Stimulated activated naive CD8-positive, alpha-beta T cell treated with anti-CD3 and anti-CD28 coated beads, Interleukin-15, Interleukin-2, amounts not matched to agents 100 U/mL and 50 U/mL, for 24 hours (primary cell): ENCODE measurements around the gene RAP1GAP2.

Experiments
- ATAC-seq: fragments of 150-1000 bp; cut with Tn5 transposase; one replicate; pipeline ENCODE4 v1.10.0; 2021
- DNase-seq: peaks from one replicate; pipeline ENCODE4 v3.0.0; 2021

Gene RAP1GAP2

DNA sequence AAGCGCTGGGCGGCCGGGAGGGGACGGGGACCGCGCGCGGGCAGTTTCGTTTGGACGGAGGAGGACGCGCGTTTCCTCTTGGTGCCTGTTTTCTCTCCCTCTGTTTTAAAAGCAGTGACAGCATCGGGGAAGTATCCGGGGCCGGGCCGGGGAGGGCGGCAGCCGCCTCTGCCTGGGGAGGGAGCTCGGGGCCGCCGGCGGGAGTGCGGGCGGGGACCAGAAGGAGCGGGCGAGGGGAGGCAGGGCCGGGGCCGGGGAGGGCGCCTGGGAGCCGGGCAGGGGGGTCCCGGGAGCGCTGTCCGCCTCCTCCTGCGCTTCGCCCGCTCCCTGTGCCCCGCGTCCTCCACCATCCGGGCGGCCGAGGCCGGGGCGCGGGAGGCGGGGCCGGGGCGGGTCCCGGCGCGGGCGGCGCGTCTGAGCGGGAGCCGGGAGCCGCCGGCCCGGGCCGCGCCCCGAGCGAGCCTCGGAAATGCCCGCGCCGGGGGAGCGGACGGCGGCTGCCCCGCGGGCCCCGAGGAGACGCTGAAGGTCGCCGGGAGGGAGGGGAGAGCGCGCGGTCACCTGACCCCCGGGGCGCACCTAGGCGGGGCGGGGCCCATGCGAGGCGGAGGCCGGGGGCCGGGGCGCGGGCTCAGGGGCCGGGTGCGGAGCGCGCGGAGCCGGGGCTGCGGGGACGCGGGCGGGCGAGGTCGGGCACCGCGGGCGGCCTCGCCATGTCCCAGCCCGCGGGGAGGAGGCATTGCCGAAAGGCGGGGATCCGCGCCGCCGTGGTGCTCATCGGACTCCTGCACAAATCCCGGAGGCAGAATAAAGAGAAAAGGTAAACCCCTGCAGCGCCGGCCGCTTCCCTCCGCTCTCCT, 57.3 kb downstream of the RAP1GAP2 start:
- ATAC-seq (peak; percentile 22), DNase-seq (peak; percentile 32)

- peak; percentile 31 for DNase-seq
- ATAC-seq: no peak
Observed at GRCh38 chr17:2854143-2855055, 58.2 kb downstream of the RAP1GAP2 start.

DNA sequence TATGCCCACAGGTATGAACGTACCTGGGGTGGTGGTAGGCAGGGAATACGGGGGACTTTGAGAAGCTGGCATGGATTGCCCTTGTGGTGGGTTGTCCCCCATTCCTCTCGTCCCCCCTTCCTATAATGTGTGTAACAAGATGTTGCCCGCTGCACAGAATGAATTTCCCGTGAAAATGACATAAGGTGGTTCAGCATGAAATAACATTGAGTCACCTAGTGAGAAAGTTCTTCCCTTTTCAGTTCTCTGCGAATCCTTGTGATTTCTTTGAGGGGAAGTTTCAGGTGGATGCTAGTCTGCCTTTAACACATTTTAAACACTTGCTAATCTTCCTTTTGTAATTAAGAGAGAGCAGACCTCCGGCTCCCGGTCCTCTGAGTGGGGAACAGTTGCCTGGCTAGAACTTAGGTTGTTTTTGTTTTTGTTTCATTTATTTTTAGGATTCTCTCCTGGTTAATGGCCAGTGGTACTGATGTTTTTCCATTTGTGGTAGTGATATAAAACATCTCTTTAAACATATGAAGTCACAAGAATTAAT, 58.9 kb downstream of the RAP1GAP2 start:
- no peak for DNase-seq
- no peak for ATAC-seq

DNA sequence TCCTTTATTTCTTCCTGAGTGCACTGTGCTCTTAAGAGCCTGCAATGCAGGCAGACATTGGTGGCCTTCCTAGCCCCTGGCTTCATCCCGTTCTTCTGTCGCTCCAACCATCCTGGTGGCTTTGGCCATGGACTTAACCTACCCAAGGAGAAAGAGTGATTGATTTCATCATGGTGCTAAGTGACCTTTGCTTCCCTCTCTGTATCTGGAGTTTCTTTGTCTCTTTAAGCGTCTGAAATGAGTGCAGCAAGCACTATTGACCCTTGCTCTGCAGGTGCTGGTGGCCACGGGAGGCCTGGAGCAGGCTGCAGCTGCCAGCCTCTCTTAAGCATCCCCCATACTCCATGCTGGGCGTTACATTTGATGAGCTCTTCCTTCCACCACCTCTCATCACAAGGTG, 60.5 kb downstream of the RAP1GAP2 start:
- ATAC-seq: no peak
- no peak for DNase-seq

DNA sequence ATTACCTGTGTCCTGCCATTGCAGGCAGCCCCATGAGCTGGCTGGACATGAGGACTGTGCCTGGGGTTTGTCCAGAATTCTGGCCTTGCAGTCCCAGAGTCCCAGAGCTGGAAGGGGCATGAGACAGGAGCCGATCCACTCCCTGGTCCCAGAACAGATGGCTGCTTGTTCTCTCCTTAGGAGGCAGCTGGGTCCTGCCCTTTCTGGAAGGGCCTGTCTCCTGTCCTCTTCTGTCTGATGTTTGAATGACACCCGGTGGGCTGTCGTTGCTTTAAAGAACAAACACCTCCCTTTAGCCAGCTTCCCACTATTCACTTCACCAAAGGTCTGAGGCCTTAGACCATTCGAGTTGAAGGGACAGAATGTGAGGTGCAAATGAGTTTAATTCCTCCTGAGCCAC, 63.8 kb downstream of the RAP1GAP2 start:
- ATAC-seq (no peak), DNase-seq (no peak)

- no peak for DNase-seq
Observed at GRCh38 chr17:2860883-2861282, 64.6 kb downstream of the RAP1GAP2 start.

GRCh38 chr17:2862197-2862596, 66.0 kb downstream of the RAP1GAP2 start:
- DNase-seq (no peak), ATAC-seq (no peak)

More at GRCh38 chr17:2860883-2861282, 64.6 kb downstream of the RAP1GAP2 start:
- ATAC-seq: no peak

DNA sequence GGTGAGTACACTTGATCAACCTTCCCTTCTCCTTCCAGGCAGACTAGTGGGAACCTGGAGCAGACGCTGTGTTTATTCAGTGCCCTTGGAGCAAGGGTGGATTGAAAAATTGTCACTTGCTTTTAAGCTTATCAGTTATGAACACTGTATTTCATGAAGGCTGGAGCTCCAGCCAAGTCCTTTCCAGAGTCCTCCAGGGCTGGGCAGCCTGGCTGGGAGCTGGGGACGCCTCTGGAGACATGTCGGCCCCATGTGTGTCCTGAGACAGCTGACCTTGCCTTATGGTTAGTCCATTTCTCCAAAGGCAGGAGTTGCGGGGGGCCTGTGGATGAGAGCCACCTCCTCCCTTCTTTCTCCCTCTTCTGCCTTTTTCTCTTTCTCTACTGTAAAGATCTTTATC, 67.0 kb downstream of the RAP1GAP2 start:
- DNase-seq: no peak

GRCh38 chr17:2865228-2865627, 69.0 kb downstream of the RAP1GAP2 start:
- DNase-seq: no peak
- ATAC-seq: no peak

More for the DNA sequence above, 67.0 kb downstream of the RAP1GAP2 start:
- no peak for ATAC-seq

- no peak for DNase-seq
- ATAC-seq: no peak
Observed at GRCh38 chr17:2867441-2868424, 71.5 kb downstream of the RAP1GAP2 start.

GRCh38 chr17:2869604-2870003, 73.4 kb downstream of the RAP1GAP2 start:
- ATAC-seq (no peak), DNase-seq (no peak)

DNA sequence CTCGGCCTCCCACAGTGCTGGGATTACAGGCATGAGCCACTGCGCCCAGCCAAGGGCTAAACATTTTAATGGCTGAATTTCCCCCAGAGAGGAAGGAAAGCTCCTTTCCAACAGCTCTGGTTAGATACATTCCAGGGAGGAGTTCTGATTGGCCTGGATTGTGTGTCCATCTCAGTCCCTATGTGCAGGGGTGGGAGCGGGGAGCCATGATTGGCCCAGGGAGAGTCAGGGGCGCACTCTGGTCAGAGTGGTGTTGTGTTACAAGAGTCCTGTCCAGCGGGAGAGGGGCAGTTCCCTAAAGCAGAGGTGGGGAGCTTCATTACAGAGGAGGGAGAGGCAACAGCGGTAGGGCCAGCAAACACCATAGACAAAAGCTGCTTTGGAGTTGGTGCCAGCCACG, 75.0 kb downstream of the RAP1GAP2 start:
- no peak for ATAC-seq

DNA sequence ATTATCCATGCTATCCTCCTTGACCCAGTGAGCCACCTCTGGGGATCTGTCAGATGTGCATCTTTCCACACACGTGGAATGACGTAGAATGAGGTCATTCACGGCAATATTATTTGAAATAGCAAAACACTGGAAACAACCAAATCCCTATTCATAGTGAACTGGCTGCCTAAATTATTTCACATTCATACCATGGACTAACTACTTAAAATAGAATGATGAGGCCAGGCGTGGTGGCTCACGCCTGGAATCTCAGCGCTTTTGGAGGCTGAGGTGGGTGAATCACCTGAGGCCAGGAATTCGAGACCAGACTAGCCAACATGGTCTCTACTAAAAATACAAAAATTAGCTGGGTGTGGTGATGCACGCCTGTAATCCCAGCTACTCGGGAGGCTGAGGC, 75.5 kb downstream of the RAP1GAP2 start:
- ATAC-seq: no peak

More for the DNA sequence above, 75.0 kb downstream of the RAP1GAP2 start:
- no peak for DNase-seq

DNA sequence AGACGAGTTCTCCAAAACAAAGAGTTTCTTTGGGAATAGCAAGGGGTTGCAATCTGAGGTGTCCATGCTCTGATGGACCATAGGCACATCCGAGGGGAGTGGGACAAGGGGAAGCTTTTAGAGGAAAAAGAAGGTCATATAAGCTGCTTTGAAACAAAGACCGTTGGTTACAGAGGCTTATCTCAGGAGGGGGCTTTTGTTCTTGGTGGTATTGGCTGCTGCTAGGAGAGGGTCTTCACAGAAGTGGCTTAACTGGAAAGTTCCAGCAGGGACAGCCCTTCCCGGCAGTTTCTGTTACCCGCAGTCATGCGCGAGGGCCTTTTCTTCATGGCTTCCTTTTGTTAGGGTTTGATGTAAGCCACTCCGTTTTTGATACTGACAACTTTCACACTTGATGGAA, 76.0 kb downstream of the RAP1GAP2 start:
- no peak for DNase-seq
- no peak for ATAC-seq

More for the DNA sequence above, 75.5 kb downstream of the RAP1GAP2 start:
- no peak for DNase-seq

DNA sequence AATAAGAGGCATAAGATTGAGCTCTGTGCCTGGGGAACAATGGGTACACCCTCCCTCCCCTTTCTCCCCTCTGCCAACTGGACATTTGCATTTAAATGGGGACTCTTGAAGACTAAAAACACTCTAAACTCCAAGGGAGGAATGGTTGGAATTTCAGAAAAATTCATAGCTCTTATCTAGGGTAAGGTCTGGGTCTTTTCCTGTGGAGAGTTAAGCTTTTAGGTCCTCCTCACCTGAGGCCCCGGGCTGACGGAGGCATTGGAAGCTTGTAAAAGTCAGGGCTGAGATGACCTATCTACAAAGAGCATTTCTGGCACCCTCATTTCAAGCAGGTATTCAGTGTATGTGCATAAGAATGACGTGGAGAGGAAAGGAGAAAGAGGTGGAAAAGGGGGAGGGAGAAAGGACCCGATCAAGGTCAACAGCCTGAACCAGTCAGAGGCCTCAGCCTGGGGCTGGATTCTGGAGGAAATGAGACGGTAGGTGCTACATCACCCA, 78.0 kb downstream of the RAP1GAP2 start:
- DNase-seq (no peak), ATAC-seq (no peak)

DNA sequence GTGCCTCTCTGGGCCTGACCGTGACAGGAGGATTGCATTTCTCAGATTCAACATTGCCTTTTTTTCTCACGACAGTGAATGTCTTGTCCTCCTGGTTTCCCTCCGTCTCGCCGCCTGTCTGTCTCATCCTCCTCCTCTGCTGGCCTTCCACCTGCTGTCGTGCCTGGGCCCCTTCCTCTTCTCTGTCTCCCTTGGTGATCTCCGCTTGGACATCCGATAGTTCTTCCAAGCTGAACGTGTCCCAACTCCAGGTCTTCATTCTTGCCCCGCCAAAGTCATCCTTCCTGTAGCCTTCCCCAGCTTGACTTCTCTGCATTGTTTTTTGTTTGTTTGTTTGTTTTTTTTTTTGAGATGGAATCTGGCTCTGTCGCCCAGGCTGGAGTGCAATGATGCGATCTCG, 79.4 kb downstream of the RAP1GAP2 start:
- no peak for ATAC-seq

DNA sequence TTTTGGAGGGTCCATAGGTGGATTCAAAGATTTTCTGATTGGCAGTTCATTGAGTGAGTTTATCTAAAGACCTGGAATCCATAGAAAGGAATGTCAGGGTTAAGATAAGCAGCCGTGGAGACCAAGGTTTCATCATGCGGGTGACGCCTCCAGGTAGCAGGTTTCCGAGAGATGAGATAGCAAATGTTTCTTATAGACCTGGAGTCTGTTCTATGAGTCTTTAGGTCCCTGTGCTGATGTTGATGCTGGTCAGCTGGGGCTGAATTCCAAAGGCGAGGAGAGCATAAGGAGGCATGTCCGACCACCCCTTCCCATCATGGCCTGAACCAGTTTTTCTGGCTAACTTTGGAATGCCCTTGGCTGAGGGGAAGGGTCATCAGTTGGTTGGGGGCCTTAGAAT, 80.2 kb downstream of the RAP1GAP2 start:
- DNase-seq (no peak), ATAC-seq (no peak)

More for the DNA sequence above, 79.4 kb downstream of the RAP1GAP2 start:
- no peak for DNase-seq

DNA sequence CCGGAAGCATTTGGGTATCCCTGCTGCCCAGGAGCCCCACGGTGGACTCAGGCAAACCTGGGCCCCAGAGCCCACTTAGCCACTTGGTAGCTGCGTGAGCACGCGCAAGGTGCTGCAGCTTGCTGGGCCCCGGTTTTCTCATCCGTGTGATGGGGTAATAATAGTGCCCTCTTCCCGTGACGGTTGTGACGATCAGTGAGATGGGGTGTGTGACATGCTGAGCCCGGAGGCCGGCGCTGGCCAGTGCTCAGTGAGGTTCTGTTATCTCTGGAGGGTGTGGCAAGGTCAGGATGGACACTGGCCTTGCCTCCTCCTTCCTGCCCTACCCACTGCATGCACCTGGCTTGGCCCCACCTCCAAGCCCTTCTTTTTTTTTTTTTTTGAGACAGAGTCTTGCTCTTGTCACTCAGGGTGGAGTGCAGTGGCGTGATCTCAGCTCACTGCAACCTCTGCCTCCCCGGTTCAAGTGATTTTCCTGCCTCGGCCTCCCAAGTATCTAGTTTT, 82.6 kb downstream of the RAP1GAP2 start:
- ATAC-seq (no peak), DNase-seq (no peak)

DNA sequence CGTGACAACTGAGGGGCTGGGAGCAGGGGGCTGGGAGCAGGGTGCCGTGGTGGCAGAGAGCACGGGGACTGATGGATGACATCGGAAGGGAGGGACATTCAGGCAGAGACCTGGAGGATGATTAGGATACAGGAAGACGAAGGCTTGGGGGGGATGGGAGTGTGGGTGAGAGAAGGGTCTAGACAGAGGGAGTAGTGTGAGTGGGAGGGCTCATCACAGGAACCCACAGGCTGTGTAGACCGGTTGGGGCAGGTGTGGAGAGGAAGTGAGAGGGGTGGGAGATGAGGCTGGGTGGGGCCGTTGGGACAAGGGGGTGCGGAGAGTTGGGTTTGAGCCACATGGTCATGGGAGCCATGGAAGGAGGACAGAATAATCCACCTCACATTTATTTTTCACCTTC, 83.8 kb downstream of the RAP1GAP2 start:
- DNase-seq (no peak), ATAC-seq (no peak)

GRCh38 chr17:2881295-2881694, 85.1 kb downstream of the RAP1GAP2 start:
- DNase-seq (no peak), ATAC-seq (no peak)
